Caco-2 (cell line): Measurements from ENCODE around the gene KLHL30. TPM values are rescaled to one million over a fixed set of nuclear protein-coding genes. Genes with fewer than 3 reads are reported as not detected.

Experiments
- BruUV-seq: library from RNA; stranded (reverse); fragments of 400-500 nt; replicated peaks from 2 replicates; lab custom pipeline; 2021; lab: Mats Ljungman, UMichigan
- CTCF ChIA-PET: fragments of 300-600 bp; sonication (Branson Sonifier 250); formaldehyde crosslinking; loops from one replicate; lab custom pipeline; 2022; ENCODE audit warnings: antibody characterized with exemption; lab: Charles Lee
- POLR2A ChIA-PET: fragments of 300-600 bp; sonication (Branson Sonifier 250); formaldehyde crosslinking; loops from one replicate; lab custom pipeline; 2022; ENCODE audit warnings: antibody characterized with exemption; lab: Charles Lee
- DNase-seq, 2 experiments: peaks; one replicate each; pipeline versions ENCODE4 v3.0.0 to v3.0.0-alpha.2; 2020 to 2022
- H3K27me3 ChIP-seq: replicated peaks from 2 replicates; pipeline ENCODE4 v1.6.0; 2011; ENCODE audit warnings: low read length; ENCODE audit not compliant: control insufficient read depth, insufficient read depth
- H3K36me3 ChIP-seq: 2 replicates; pipeline ENCODE4 v1.5.1; 2011; ENCODE audit warnings: low read length; ENCODE audit not compliant: control insufficient read depth, insufficient read depth
- H3K4me1 ChIP-seq: fragments of 250-450 bp; sonication (Bioruptor Pico); 2 replicates; pipeline ENCODE4 v1.5.1; 2020; ENCODE audit warnings: mild to moderate bottlenecking
- H3K4me3 ChIP-seq: 2 replicates; pipeline ENCODE4 v1.5.1; 2011; ENCODE audit warnings: low read depth, mild to moderate bottlenecking, control low read depth, low read length
- H3K9me3 ChIP-seq: fragments of 250-450 bp; sonication (Bioruptor Pico); 2 replicates; pipeline ENCODE4 v1.5.1; 2020; ENCODE audit warnings: mild to moderate bottlenecking, moderate library complexity
- H3K27ac Mint-ChIP-seq: one replicate; pipeline ENCODE4 v1.8.0; 2022; ENCODE audit warnings: mixed read lengths; ENCODE audit not compliant: unreplicated experiment
- H3K27me3 Mint-ChIP-seq: one replicate; pipeline ENCODE4 v1.8.0; 2022; ENCODE audit warnings: mixed read lengths; ENCODE audit not compliant: insufficient read depth, unreplicated experiment
- H3K36me3 Mint-ChIP-seq: one replicate; pipeline ENCODE4 v1.8.0; 2022; ENCODE audit warnings: mild to moderate bottlenecking, mixed read lengths; ENCODE audit not compliant: insufficient read depth, unreplicated experiment
- H3K4me1 Mint-ChIP-seq: one replicate; pipeline ENCODE4 v1.8.0; 2022; ENCODE audit warnings: low read depth, mixed read lengths; ENCODE audit not compliant: unreplicated experiment
- H3K4me3 Mint-ChIP-seq: one replicate; pipeline ENCODE4 v1.8.0; 2022; ENCODE audit warnings: mild to moderate bottlenecking, moderate library complexity, mixed read lengths; ENCODE audit not compliant: unreplicated experiment
- H3K9me3 Mint-ChIP-seq: one replicate; pipeline ENCODE4 v1.8.0; 2022; ENCODE audit warnings: mixed read lengths; ENCODE audit not compliant: unreplicated experiment
- intact Hi-C: fragments of 100-400 bp; cut with micrococcal nuclease; formaldehyde crosslinking; loops from one replicate; pipeline ENCODE4 v1.10.0; 2022; ENCODE audit not compliant: unreplicated experiment
- total RNA-seq: library from RNA; stranded (reverse); gene quantifications from 2 replicates; pipeline ENCODE4 v1.2.3, GENCODE V29; 2022
- TF ChIP-seq, protein P1 (sequence below), 2 experiments: fragments of 200-600 bp in 1 of 2; IDR thresholded peaks; 1 replicate in 1 of 2; 2 replicates in 1 of 2; pipeline versions ENCODE4 v1.5.1 to v1.8.0; 2011 to 2022; ENCODE audit warnings: antibody characterized with exemption in 1 of 2, control low read depth in 1 of 2, inconsistent platforms in 1 of 2, low read depth in 1 of 2, low read length in 1 of 2, mild to moderate bottlenecking in 1 of 2, moderate library complexity in 1 of 2; ENCODE audit not compliant: insufficient read depth in 1 of 2, severe bottlenecking in 1 of 2, unreplicated experiment in 1 of 2

Gene KLHL30
- total RNA-seq, 1 experiment from 2014 or later: 0.36 TPM

DNA sequence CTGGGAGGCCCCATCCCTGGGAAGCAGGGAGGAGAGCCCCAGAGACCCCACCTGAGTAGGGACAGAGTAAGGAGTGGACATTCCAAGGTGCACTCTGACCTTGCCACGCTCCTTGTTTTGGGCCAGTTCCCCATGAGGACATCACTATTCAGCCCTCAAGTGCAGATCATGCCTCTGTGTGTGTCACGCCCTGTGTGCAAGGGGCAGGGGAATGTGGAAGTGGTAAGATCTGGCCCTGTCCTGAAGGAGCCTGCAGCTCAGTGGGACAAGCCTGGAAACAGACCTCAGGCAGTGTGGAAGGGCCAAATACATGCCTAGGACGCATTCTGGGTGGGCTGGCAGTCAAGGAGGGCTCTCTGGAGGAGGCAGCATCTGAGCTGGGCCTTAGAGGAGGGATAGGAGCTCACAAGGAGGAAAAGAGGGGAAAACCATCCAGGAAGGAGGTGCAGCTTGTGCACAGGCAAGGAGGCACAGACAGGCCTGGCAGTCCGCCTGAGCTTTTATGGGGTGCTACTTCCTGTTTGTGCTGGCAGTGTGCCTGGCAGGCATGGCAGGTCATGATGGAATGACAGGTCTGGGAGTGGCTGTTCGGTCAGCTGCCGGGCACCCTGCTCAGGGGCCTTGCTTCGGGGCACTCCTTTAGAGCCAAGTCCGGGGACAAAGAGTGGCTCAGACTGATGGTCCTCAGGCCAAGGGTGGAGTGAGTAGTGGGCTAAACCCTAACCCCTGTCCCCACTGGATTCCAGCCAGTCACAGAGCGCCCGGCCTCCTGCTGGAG is 3.3 kb downstream of the KLHL30 start:
- no peaks in the 10 kb centered on the region for H3K4me1 Mint-ChIP-seq
- no peak overlapping the region for H3K4me3 Mint-ChIP-seq
- DNase-seq: no peak
- TF ChIP-seq, protein P1, sequence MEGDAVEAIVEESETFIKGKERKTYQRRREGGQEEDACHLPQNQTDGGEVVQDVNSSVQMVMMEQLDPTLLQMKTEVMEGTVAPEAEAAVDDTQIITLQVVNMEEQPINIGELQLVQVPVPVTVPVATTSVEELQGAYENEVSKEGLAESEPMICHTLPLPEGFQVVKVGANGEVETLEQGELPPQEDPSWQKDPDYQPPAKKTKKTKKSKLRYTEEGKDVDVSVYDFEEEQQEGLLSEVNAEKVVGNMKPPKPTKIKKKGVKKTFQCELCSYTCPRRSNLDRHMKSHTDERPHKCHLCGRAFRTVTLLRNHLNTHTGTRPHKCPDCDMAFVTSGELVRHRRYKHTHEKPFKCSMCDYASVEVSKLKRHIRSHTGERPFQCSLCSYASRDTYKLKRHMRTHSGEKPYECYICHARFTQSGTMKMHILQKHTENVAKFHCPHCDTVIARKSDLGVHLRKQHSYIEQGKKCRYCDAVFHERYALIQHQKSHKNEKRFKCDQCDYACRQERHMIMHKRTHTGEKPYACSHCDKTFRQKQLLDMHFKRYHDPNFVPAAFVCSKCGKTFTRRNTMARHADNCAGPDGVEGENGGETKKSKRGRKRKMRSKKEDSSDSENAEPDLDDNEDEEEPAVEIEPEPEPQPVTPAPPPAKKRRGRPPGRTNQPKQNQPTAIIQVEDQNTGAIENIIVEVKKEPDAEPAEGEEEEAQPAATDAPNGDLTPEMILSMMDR (IDR thresholded peaks at IDR 0.05; ENCODE audit: insufficient read depth in 1 of 2, low read depth in 1 of 2, low read length in 1 of 2, severe bottlenecking in 1 of 2, unreplicated experiment in 1 of 2): no peak
- POLR2A ChIA-PET: no interaction called here
- no peak overlapping the region for H3K4me3 ChIP-seq
- no peaks in the 10 kb centered on the region for H3K4me1 ChIP-seq
- H3K9me3 Mint-ChIP-seq: no peaks in the 10 kb centered on the region
- H3K36me3 Mint-ChIP-seq: no peaks in the 10 kb centered on the region
- no peaks in the 10 kb centered on the region for H3K9me3 ChIP-seq
- H3K27me3 ChIP-seq: no peaks in the 10 kb centered on the region
- CTCF ChIA-PET: no interaction called here
- BruUV-seq: no TSS peak
- H3K27me3 Mint-ChIP-seq: no peaks in the 10 kb centered on the region
- intact Hi-C loops: no loop called here
- H3K27ac Mint-ChIP-seq: no peak overlapping the region
- no peaks in the 10 kb centered on the region for H3K36me3 ChIP-seq

DNA sequence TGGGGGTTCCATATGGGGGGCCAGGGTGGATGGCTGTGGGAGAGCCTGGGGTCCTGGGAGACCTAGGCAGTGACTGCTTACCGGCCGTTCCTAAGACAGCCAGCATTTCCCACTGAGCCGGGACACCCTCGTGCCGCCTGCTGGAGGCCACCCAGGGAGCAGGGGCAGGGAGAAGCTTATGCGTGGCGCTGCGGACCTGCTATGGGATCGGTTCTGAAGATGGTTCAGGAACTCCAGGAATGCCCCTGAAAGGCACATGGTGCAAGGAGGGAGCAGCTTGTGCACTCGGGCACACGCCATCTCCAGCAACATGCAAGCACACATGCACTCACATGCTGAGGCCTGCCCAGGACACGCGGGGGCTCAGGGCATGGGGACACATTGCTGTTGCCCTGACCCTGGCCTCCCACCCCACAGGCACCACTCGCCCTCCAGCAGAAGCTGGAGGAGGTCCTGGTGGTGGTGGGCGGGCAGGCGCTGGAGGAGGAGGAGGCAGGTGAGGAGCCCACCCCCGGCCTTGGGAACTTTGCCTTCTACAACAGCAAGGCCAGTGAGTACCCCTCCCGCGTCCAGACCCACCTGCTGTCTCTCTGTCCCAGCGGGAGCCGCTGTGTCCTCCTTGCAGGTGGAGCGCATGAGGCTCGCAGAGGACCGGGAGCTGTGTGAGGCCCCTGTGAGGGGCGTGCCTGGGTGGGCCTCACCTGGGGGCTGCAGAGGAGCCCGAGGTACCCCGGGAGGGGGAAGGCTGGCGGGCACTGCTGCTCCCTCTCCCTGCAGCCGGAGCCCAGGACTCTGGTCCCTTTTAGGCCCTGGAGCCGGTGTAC is 4.1 kb downstream of the KLHL30 start:
- ChIA-PET CTCF (no interaction called here), POLR2A (no interaction called here)
- Histone ChIP-seq H3K4me1 (no peaks in the 10 kb centered on the region), H3K9me3 (no peaks in the 10 kb centered on the region), H3K36me3 (no peaks in the 10 kb centered on the region), H3K27me3 (no peaks in the 10 kb centered on the region), H3K4me3 (no peak overlapping the region)
- BruUV-seq: no TSS peak
- TF ChIP-seq, protein P1 (IDR thresholded peaks at IDR 0.05; ENCODE audit: insufficient read depth in 1 of 2, low read depth in 1 of 2, low read length in 1 of 2, severe bottlenecking in 1 of 2, unreplicated experiment in 1 of 2): no peak
- Mint-ChIP-seq H3K27me3 (no peaks in the 10 kb centered on the region), H3K27ac (no peak overlapping the region), H3K36me3 (no peaks in the 10 kb centered on the region), H3K4me1 (no peaks in the 10 kb centered on the region), H3K4me3 (no peak overlapping the region), H3K9me3 (no peaks in the 10 kb centered on the region)
- intact Hi-C loops: no loop called here
- DNase-seq: no peak

DNA sequence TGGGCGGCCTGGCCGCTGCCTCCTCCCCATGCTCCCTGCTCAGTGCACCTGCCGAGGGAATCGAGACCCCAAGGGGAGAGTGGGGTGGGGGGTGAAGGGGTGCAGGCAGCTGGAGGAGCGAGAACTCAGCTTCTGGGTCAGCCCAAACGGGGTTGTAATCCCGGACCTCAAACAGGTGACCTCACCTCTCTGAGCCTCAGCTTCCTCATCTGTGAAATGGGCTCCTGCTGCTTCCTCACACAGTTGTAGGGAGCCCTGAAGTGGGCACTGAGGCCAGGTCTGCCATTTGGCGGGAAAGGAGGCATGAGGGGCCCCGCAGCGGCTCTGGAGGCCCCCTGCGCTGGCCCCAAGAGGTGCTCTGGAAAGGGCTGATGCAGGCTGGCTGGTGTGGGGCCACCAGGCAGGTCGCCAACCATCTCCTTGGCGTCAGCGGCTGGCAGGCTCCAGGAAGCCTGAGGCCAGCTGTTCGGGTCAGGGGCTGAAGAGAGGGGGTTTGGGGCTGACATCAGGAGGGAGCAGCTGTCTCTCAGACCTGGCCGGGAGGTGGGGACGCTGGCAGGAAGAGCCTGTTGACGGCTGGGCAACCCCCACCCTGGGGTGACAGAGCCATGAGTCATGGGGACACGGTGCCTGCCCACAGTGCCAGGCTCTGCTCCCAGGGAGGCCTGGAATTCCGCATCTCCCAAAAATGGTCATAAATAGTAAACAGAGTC is 4.9 kb downstream of the KLHL30 start:
- intact Hi-C loops: no loop called here

More for the DNA sequence above, 4.9 kb downstream of the KLHL30 start:
- TF ChIP-seq, protein P1 (IDR thresholded peaks at IDR 0.05; ENCODE audit: insufficient read depth in 1 of 2, low read depth in 1 of 2, low read length in 1 of 2, severe bottlenecking in 1 of 2, unreplicated experiment in 1 of 2): no peak
- Histone ChIP-seq H3K9me3 (no peaks in the 10 kb centered on the region), H3K4me3 (no peak overlapping the region), H3K4me1 (no peaks in the 10 kb centered on the region), H3K27me3 (no peaks in the 10 kb centered on the region), H3K36me3 (no peaks in the 10 kb centered on the region)
- Mint-ChIP-seq H3K4me3 (no peak overlapping the region), H3K36me3 (no peaks in the 10 kb centered on the region), H3K4me1 (no peaks in the 10 kb centered on the region), H3K9me3 (no peaks in the 10 kb centered on the region), H3K27ac (no peak overlapping the region), H3K27me3 (no peaks in the 10 kb centered on the region)
- DNase-seq: no peak
- no TSS peak for BruUV-seq
- CTCF ChIA-PET: no interaction called here
- POLR2A ChIA-PET: no interaction called here
